Skin of body (tissue), 2 donors: Measurements from ENCODE around the gene CACNA1A. TPM values are rescaled to one million over a fixed set of nuclear protein-coding genes. Genes with fewer than 3 reads are reported as not detected.
"Not testable (repeated sequence)": the region's sequence is repeated elsewhere in the genome, so short reads cannot be mapped to it uniquely, and the experiment has no call there.

Experiments used
- DNase-seq: peaks from one replicate; lab custom pipeline; 2025; lab: John Stamatoyannopoulos, UW
- total RNA-seq: library from RNA; depleted of rRNA; stranded (reverse); fragments of >200 nt; gene quantifications from one replicate; pipeline ENCODE4 v1.2.3, GENCODE V29; 2014

Gene CACNA1A
- total RNA-seq, 1 donor from 2014 or later: 1.5 TPM

DNA sequence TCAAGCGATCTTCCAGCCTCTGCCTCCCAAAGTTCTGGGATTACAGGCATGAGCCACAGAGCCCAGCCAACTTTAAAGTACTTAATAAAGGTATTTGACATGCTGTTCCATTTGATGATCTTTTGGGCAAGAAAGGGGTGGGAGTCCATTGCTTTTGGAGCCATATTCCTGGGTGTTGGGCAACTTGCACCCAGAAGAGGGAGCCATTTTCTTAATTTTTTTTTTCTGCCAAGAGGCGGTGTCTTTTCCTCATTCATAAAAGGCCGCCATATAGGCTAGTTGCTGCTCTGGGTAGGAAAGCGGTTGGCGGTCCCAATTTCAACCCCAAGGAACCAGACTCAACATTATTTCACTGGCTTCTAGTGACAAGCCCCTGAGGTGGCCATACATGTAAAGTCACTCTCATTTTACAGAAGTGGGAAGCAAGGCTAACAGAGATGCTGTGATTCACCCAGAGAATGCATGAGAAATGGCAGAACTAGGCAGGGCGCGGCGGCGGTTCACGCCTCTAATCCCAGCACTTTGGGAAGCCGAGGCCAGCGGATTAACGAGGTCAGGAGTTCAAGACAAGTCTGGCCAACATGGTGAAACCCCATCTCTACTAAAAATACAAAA, 139.6 kb downstream of the CACNA1A start:
- DNase-seq: no peak

GRCh38 chr19:13363954-13364353, 142.3 kb downstream of the CACNA1A start:
- DNase-seq: no peak

GRCh38 chr19:13363245-13363644, 143.0 kb downstream of the CACNA1A start:
- no peak for DNase-seq

- DNase-seq: no peak
These were observed 143.6 kb downstream of the CACNA1A start for GRCh38 chr19:13362668-13363067.

GRCh38 chr19:13361726-13362125, 144.6 kb downstream of the CACNA1A start:
- not testable (repeated sequence) for DNase-seq

DNA sequence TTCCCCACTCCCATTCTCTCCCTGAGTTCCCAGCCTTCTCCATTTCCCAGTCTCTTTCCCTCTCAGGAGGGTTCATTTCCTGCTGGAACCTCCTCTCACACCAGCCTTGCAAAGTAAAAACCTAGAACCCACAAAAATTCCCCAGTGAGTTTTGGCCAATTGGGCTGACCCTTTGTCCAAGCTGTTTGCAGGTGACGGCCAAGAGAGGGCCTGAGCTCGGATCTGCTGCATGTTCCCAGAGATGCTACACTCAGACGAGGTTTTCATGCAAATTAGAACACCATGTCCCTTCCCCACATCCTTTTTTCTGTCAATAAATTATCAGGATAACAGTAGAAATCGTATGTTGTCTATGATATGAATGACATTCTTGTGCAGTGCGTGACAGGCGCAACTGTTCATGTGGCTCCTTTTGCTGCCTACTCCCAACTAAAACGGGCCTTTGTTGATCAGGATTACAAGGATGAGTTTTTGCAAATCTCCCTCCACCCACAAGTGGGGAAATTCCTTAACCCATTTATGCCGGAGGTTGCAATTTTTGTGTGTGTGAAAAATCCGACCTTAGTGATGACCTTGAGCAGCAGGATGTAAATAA, 149.5 kb downstream of the CACNA1A start:
- DNase-seq: no peak

DNA sequence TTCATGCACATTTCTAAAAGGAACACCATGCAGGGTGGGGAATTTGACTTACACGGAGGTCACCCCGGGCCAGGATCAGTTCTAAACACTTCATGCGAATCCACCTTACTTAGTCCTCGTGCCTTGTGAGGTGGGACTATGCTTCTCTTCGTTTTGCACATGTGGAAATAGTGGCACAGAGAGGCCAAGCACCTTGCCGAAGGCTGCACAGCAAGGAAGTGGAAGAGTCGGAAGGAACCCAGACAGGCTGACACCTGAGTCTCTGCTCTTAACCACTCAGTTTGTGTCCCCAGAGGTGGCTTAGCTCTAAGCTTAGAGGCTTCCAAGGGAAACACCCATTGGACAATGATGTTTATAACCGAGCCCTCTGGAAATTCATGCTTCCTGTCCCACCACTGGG, 150.1 kb downstream of the CACNA1A start:
- DNase-seq: no peak

DNA sequence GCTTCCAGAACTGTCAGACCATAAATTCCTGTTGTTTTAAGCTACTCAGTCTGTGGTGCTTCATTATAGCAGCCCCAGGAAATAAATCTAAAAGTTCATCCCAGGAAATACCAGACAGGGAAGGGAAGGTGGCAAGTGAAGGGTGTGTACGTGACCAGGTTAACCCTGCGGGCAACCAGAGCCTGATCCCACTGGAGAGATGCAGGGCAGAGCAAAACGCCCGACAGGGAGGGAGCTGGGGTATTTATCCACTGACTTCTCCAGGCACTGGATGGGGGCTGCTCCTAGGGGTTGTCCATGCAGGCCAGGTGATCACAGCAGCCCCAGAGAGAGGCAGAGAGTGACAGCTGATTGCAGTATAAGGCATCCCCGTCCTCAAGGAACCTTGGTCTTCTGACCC, 150.9 kb downstream of the CACNA1A start:
- DNase-seq: no peak

- DNase-seq: no peak
These were observed 152.7 kb downstream of the CACNA1A start for GRCh38 chr19:13353625-13354024.

- DNase-seq: no peak
These were observed 155.5 kb downstream of the CACNA1A start for GRCh38 chr19:13350759-13351158.

- no peak for DNase-seq
These were observed 156.2 kb downstream of the CACNA1A start for GRCh38 chr19:13350072-13350471.

DNA sequence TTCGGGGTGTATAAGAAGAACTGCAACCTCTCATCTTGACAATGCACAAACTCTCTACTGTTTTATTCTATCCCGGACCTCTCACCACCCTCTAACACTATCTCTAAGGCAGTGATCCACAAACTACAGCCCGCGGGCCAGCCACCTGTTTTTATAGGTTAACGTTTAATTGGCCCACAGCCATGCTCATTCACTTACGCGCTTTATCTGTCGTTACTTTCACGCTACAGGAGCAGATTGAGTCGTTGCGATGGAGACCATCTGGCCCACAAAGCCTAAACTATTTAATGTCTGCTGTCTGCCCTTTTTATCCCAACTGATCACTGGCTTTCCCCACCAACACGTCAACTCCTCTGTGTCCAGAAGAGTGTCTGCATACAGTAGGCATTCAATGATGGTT, 158.9 kb downstream of the CACNA1A start:
- no peak for DNase-seq

DNA sequence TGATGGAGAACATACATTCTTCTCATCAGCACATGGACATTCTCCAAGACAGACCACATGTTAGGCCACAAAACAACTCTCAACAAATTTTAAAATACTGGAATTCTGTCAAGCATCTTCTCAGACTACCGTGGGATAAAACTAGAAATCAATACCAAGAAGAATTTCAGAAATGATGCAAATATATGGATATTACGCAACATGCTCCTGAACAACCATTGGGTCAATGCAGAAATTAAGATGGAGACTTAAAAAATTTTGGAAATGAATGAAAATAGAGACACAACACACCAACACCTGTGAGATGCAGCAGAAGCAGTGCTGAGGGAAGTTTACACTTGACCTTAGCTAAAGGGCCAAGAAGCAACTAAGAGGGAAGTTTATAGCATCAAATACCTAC, 162.8 kb downstream of the CACNA1A start:
- DNase-seq: no peak

DNA sequence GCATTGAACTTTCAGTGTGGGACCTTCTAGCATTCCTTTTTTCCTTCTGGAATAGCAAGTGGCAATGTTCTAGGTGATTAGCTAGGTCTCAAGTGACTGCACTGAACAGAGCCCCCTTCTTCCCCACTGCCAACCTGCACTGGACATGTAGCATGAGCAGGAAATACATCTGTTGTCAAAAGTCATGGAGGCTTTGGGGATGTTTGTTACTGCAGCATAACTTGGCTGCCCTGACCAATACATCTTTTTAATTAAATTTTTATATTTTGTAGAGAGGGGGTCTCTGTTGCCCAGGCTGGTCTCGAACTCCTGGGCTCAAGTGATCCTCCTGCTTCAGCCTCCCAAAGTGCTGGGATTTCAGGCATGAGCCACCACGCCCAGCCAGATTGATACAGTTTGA, 163.6 kb downstream of the CACNA1A start:
- no peak for DNase-seq

DNA sequence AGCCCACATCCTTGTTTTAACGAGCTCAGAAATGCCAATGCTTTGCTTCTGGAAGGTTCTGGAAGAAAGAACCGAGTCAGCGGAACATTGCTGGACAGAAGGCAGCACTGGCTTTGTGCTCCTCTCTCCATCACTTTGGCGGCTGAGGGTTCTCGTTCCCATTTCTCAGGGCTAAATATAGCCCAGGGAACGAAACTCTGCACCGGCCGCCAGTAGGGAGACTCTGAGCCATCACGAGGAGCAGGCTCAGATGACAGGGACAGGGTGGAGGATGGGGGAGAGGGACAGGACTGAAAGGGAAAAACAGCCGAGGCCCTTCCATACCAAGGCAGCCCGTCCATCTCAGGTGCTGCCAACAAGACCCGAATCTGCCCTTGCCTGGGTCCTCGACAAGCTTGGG, 166.4 kb downstream of the CACNA1A start:
- DNase-seq: no peak

DNA sequence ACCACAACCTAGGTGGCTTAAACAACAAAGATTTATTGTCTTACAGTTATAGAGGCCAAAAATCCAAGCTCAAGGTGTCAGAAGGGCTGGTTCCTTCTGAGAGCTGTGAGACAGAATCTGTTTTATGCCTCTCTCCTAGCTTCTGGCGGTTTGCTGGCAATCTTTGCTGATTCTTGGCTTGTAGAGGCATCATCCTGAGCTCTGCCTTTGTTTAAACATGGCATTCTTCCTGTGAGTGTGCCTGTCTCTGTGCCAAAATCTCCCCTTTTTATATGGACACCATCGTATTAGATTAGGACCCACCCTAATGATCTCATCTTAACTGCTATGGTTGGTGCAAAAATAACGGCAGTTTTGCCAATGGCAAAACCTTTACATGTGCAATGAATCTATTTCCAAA, 169.1 kb downstream of the CACNA1A start:
- DNase-seq: no peak

DNA sequence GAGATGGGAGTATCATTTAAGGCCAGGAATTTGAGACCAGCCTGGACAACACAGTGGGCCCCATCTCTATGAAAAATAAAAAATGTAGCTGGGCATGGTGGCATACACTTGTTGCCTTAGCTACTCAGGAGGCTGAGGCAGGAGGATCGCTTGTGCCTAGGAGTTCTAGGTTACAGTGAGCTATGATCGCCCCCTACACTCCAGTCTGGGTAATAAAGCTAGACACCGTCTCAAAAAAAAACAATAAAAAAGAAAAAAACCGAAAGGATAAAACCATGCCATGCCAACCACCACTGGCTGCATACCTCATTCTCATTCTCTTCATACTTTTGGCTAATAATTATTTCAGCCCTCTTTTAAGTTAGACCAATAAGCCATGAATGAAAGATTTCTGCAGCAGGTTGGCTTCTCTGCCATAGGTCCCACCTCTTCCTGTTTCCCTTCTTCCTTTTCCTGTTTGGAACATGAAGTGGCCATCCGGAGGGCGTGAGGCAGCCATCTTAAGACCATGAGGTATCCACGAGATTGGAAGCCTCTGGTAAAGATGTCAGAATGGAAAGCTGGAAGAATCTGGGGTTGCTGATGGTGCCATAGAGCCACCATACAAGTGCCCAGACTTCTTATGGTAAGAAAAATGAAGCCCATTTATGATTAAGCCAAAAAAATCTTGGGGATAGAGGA, 171.3 kb downstream of the CACNA1A start:
- no peak for DNase-seq

DNA sequence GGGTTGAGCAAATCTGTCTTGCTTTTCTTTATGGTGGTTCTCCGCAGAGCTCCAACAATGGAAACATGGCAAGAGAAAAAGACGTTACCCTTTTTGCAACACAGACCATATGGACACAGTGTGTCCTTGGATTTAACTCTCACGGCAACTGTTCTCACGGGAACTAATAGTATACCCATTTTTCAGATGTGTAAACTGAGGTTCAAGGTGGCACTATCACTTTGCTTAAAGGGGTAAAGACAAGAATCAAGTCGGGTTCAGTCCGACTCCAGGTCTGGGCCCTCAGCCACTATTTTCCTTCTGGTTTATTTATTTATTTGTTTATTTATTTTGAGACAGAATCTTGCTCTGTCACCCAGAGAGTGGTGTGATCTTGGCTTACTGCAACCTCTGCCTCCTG, 176.0 kb downstream of the CACNA1A start:
- no peak for DNase-seq

DNA sequence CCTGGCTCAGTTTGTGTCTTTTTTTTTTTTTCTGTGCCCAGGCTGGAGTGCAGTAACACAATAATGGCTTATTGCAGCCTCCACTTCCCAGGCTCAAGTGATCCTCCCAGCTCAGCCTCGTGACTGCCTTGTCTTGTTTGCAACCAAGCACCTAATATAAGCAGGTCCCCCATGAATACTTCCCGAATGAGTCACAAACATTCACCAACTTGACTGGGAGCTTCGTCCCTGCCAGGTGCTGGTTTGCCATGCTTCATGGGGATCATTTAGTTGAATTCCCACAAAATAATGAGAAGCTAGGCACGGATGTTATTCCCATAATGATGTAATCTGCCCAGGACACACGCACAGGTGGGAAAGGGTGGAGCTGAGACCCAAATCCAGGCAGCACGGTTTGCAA, 176.5 kb downstream of the CACNA1A start:
- no peak for DNase-seq

GRCh38 chr19:13328241-13328640, 178.0 kb downstream of the CACNA1A start:
- DNase-seq: no peak

GRCh38 chr19:13319526-13319925, 186.8 kb downstream of the CACNA1A start:
- no peak for DNase-seq

DNA sequence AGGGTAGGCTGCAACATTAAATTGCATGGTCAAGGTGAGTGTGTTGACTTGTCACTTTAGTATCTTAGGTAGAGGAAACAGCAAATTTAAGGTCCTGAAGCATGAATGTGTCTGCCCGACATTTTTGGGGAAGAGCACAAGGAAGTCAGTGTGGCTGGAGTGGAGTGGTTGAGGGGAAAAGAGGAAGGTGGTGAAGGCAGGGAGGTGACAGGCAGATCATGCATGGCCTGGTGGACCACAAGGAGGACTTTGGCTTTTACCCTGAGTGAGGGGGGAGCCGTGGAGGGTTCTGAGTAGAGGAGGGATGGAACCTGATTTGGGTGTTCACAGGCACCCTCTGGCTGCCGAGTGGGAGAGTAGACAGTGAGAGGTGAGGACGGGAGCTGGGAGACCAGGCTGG, 188.1 kb downstream of the CACNA1A start:
- no peak for DNase-seq

- DNase-seq: no peak
These were observed 190.8 kb downstream of the CACNA1A start for GRCh38 chr19:13315495-13315894.
